GM12872 (cell line): ENCODE data around the gene LTBP1.

Experiments used
- TF ChIP-seq, protein P1 (sequence below): IDR thresholded peaks from 3 replicates; pipeline ENCODE4 v1.5.1; 2011; ENCODE audit warnings: low read depth, mild to moderate bottlenecking, low read length, moderate library complexity; ENCODE audit not compliant: insufficient read depth

LTBP1 gene

DNA sequence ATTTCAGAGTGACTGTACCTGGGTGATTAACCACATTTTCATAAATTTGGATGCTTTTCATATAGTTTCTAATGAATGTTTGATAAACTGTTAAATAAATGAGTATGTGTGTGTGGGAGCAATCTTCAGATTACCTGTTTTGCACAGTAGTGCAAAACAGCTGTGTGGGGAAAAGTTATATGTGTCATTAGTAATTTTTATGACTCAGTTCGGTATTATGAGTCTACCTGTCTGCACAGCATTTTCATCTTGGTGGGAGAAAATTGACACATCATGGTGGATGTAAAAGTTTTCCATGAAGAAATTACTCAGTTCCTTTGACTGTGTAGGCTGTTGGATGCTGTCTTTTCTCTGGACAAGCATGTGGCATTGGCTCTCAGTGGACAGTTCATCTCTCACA lies 43.8 kb downstream of the LTBP1 start:
- TF ChIP-seq, protein P1, sequence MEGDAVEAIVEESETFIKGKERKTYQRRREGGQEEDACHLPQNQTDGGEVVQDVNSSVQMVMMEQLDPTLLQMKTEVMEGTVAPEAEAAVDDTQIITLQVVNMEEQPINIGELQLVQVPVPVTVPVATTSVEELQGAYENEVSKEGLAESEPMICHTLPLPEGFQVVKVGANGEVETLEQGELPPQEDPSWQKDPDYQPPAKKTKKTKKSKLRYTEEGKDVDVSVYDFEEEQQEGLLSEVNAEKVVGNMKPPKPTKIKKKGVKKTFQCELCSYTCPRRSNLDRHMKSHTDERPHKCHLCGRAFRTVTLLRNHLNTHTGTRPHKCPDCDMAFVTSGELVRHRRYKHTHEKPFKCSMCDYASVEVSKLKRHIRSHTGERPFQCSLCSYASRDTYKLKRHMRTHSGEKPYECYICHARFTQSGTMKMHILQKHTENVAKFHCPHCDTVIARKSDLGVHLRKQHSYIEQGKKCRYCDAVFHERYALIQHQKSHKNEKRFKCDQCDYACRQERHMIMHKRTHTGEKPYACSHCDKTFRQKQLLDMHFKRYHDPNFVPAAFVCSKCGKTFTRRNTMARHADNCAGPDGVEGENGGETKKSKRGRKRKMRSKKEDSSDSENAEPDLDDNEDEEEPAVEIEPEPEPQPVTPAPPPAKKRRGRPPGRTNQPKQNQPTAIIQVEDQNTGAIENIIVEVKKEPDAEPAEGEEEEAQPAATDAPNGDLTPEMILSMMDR: no peak

DNA sequence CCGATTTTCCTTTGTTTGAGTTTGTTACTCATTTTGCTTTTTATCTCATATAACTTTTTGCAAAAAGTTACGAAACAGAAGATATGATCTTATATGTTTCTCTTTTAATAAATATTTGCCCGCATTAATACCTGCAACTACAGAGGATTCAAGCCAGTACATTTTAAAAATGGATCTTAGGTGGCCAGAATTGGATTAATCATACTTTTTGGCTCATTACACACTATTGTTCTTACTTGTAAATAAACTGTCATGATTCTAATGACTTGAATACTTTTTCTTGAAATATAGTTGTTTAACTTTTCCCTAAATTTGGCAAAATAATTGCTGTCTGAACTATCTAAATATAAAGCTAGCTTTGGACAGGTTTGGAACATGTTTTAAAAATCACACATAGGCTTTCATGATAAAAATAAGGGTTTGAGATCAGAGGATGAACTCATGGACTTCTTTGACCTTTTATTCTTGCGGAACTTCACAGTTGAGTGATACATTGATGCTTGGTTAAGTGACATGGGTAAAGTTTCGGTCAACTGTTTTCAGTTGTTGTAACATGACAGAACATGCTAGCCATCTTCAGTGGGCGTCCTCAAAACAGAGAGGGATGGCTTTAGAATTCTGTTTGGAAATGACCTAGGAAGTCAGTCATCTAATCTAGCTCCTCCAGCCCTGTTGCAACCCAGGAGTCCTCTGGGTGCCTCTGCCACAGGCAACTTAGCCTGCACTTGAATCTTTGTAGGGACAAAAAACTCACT lies 44.5 kb downstream of the LTBP1 start:
- TF ChIP-seq, protein P1: no peak

DNA sequence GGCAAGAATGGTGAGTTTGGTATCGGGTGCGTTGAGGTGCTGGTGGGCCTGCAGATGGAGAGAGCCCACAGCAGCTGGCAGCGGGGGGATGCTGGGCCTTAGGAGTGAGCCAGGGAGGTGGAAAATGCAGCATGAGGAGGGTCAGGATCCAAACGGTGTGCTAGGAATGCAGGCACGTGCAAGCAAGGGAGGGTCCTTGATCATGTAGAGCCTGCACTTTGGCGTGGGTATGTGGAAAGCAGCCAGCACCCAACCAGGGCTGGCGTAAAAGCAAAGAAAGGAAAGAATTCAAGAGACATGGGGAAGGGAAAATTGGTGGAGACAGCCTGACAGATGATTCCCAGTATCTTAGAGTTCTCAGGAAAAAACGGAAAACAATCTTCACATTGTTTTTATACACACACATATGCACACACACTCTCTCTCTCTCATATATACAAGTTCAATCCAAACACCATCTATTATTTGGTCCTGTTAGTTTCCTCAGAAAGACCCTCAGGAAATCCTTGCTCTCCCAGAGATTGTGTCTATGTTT lies 46.3 kb downstream of the LTBP1 start:
- TF ChIP-seq, protein P1: no peak

DNA sequence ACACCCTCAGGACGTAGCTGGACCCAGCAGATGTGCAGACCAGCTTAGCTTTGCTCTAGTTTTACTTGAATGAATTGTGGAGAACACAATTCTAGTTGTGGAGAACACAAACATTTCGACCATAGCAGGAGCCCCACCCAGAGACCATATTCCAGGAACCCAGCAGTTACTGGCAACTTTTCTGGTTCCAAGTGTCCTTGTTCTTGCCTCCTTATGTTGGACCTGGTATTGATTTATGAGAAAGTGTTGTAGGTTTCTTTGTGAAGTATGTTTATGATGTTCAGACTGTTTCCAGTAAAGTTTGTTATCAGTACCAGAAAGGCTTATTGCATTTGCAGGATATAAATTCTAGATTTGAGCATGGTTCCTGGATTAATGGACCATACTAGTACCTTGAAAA lies 51.0 kb downstream of the LTBP1 start:
- TF ChIP-seq, protein P1: no peak

DNA sequence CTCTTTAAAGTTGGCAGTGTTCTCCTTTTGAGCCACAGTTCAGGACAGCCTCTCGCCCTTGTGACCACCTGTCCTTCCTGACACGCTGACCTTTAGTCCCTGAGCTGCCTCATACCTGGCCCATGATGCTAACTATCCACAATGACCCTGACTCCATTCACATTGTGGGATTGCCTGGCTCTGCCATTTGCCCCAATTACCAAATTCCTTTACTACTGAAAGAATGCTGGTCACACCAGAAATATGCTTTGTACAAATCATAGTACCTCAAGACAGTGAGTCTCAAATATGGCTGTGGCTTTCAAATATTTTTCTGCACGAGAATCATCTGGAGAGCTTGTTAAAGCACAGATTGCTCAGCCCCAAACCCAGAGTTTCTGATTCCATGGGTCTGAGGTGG lies 54.2 kb downstream of the LTBP1 start:
- TF ChIP-seq, protein P1: no peak

DNA sequence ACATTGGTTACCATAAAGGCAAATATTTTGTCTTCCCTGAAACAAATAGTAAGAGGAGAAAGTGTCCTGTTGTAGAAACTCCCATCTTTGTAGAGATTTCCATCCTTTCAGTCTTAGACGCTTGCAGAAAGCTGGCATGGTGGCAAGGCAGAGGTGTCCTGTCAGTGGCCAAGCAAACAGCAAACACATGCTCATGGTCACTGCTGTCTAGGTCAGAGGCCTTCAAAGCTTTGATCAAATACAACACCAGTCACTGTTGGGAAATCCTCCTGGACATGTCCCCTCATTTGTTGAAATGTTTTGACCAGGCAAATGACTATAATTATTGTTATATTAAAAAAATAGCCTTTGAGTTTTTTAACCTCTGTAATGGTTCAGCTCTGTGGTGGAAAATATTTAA lies 55.1 kb downstream of the LTBP1 start:
- TF ChIP-seq, protein P1: no peak

DNA sequence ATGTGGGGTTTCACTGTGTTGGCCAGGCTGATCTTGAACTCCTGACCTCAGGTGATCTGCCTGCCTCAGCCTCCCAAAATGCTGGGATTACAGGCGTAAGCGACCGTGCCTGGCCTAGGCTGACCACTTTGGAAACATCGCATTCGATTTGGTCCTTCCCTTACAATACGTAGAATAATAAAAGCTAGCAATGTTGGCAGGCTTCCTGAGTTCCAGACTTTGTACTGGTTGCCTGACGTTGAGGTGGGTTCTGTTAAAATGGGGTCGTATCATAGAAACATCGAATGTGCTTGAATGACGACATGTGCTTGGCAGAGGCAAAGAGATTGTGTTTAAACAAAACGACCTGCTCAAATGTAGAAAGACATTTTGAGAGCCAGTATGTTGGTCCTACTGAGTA lies 56.1 kb downstream of the LTBP1 start:
- TF ChIP-seq, protein P1: no peak

DNA sequence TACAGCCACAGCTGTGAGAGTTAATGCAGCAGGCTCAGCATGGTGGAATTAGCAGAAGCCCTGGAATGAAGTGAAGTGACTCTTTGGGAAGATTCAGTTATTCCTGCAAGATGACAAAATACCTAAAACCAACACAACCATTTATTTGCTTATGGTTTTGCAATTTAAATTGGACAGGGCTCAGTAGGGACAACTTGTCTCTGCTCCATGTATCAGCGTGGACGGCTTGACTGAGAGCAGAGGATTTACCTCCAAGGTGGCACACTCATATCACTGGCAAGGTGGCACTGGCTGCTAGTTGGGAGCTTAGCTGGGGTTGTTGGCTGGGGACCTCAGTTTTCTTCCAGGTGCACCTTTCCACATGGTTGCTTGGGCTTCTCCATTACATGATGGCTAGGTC lies 58.3 kb downstream of the LTBP1 start:
- TF ChIP-seq, protein P1: no peak
